Fibroblast of the aortic adventitia (primary cell): ENCODE measurements around the gene CXCL6. TPM values are rescaled to one million over a fixed set of nuclear protein-coding genes. Genes with fewer than 3 reads are reported as not detected.

ENCODE experiments used
- DNase-seq: peaks from one replicate; pipeline ENCODE4 v3.0.0-alpha.2; 2010; ENCODE audit warnings: low read depth
- H3K4me3 ChIP-seq: 2 replicates; pipeline ENCODE4 v1.5.1; 2011; ENCODE audit warnings: low read depth, mild to moderate bottlenecking, control low read depth, low read length, moderate library complexity
- CTCF ChIP-seq: IDR thresholded peaks from 2 replicates; pipeline ENCODE4 v1.5.1; 2011; ENCODE audit warnings: mild to moderate bottlenecking, low read length, control low read depth, inconsistent platforms; ENCODE audit not compliant: insufficient read depth
- total RNA-seq: library from RNA; depleted of rRNA; stranded (reverse); fragments of >200 nt; gene quantifications from 2 replicates; pipeline ENCODE4 v1.2.3, GENCODE V29; 2012; ENCODE audit warnings: low replicate concordance

Gene CXCL6
- total RNA-seq, 1 donor, result 1.4 TPM

- H3K4me3 ChIP-seq, result peak within 1 kb of the TSS; percentile 72
- TF ChIP-seq CTCF, result no peak
- DNase-seq, result peak; percentile 55
These were observed 32.9 kb downstream of the CXCL6 start, which contains the start of gene CXCL1 for GRCh38 chr4:73869130-73870055. Gene CXCL1, plus strand, starts transcription at chr4:73869393. Its CDS starts 78 bp downstream, at chr4:73869471.

- TF ChIP-seq CTCF, result no peak
- H3K4me3 ChIP-seq, result peak overlapping the region; percentile 72
These were observed 33.8 kb downstream of the CXCL6 start for GRCh38 chr4:73870260-73870659.

GRCh38 chr4:73870768-73871167 lies 34.3 kb downstream of the CXCL6 start:
- peak overlapping the region; percentile 72 for H3K4me3 ChIP-seq
- DNase-seq, result peak; percentile 32
- no peak for TF ChIP-seq CTCF

More at GRCh38 chr4:73870260-73870659, 33.8 kb downstream of the CXCL6 start:
- peak; percentile 37 for DNase-seq

GRCh38 chr4:73871511-73872310 lies 35.2 kb downstream of the CXCL6 start:
- H3K4me3 ChIP-seq, result no peak overlapping the region
- DNase-seq, result peak; percentile 40
- TF ChIP-seq CTCF, result no peak

- TF ChIP-seq CTCF, result no peak
- H3K4me3 ChIP-seq, result no peak overlapping the region
- peak; percentile 45 for DNase-seq
These were observed 36.0 kb downstream of the CXCL6 start for GRCh38 chr4:73872316-73873108.

- no peak overlapping the region for H3K4me3 ChIP-seq
- no peak for DNase-seq
- no peak for TF ChIP-seq CTCF
These were observed 37.9 kb downstream of the CXCL6 start for GRCh38 chr4:73874386-73874785.
